ENCODE measurements around the gene RILPL1. TPM values are rescaled to one million over a fixed set of nuclear protein-coding genes. Genes with fewer than 3 reads are reported as not detected.
"Not testable (repeated sequence)": the region's sequence is repeated elsewhere in the genome, so short reads cannot be mapped to it uniquely, and the experiment has no call there.

The RILPL1 gene
- polyA plus RNA-seq, 1 donor (not counting 4 experiments of a cell fraction or from before 2014, with no cell fraction given): 17.0 TPM

DNA sequence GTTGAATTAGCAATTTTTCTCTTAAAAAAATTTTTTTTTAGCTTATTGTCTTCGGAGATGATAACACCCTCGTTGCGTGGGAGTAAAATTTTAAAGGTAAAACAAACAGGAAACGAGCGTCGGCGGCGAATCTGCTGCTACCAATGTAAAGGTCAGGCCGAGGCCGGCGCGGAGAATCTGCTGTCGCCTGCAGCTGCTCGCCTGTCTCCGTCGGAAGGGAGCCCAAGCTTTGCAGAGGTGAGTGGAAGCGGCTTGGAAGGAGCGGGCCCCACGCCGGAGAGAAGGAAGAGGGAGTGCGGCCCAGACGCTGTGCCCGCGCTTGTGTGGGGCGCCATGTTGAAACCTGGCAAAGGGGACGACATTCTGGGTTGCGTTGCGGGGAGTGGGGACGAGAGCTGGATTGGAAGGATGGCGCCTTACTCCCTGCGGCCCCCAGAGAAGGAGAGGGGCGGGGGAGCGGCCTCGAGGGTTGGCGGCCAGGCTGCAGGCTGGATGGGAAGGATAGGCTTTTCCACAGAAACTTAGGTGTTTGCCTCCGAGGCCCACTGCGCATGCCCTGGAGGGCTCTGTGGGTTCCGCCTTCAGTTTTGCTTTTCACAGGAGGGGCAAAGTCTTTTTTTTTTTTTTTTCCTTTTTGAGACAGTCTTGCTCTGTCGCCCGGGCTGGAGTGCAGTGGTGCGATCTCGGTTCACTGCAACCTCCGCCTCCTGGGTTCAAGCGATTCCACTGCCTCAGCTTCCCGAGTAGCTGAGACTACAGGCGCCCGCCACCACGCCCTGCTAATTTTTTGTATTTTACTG is 75.3 kb downstream of the RILPL1 start, which contains the start of gene SNRNP35:
Gene SNRNP35 (plus strand): TSS at position 160 of the 800 bp plus-strand sequence. CDS start 7,402 bp downstream, outside the sequence.
- TF ChIP-seq EZH2 (IDR thresholded peaks at IDR 0.05; ENCODE audit: low read length): no peak
- TF ChIP-seq, protein P1, sequence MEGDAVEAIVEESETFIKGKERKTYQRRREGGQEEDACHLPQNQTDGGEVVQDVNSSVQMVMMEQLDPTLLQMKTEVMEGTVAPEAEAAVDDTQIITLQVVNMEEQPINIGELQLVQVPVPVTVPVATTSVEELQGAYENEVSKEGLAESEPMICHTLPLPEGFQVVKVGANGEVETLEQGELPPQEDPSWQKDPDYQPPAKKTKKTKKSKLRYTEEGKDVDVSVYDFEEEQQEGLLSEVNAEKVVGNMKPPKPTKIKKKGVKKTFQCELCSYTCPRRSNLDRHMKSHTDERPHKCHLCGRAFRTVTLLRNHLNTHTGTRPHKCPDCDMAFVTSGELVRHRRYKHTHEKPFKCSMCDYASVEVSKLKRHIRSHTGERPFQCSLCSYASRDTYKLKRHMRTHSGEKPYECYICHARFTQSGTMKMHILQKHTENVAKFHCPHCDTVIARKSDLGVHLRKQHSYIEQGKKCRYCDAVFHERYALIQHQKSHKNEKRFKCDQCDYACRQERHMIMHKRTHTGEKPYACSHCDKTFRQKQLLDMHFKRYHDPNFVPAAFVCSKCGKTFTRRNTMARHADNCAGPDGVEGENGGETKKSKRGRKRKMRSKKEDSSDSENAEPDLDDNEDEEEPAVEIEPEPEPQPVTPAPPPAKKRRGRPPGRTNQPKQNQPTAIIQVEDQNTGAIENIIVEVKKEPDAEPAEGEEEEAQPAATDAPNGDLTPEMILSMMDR (optimal IDR thresholded peaks at IDR 0.05 in 1 of 3, IDR thresholded peaks at IDR 0.05 in 1 of 3, conservative IDR thresholded peaks at IDR 0.05 in 1 of 3; ENCODE audit: extremely low read depth in 1 of 3, insufficient read depth in 2 of 3, low read length in 3 of 3): no peak
- no peaks in the 10 kb centered on the region for H4K20me1 ChIP-seq (ENCODE audit: control insufficient read depth, extremely low read depth, insufficient read depth, low read length)
- no peak for FAIRE-seq

DNA sequence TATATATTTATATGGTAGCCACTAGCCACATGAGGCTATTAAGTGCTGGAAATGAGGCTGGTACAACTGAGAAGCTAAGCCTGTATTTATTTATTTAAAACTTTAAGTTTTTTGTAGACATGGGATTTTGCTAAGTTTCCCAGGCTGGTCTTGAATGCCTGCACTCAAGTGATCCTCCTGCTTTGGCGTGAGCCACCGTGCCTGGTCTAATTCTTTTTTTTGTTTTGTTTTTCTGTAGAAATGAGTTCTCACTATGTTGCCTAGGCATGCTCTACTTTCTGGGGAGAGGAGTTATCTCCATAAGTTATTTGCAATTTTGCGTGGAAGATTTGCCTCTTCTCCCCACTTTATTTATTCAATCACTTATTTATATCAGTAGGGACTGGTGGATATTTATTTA is 80.4 kb downstream of the RILPL1 start:
- H3K36me3 ChIP-seq (ENCODE audit: control insufficient read depth in 2 of 2, extremely low read depth in 1 of 2, insufficient read depth in 2 of 2, low read length in 2 of 2): no peaks in the 10 kb centered on the region
- H3K27ac ChIP-seq (ENCODE audit: control insufficient read depth, insufficient read depth, low read length): no peak overlapping the region
- TF ChIP-seq EZH2 (IDR thresholded peaks at IDR 0.05; ENCODE audit: low read length): no peak
- TF ChIP-seq, protein P1 (optimal IDR thresholded peaks at IDR 0.05 in 1 of 3, IDR thresholded peaks at IDR 0.05 in 1 of 3, conservative IDR thresholded peaks at IDR 0.05 in 1 of 3; ENCODE audit: extremely low read depth in 1 of 3, insufficient read depth in 2 of 3, low read length in 3 of 3): no peak
- H3K27me3 ChIP-seq (ENCODE audit: control insufficient read depth, extremely low read depth, insufficient read depth, low read length): no peaks in the 10 kb centered on the region
- H3K9ac ChIP-seq (ENCODE audit: control insufficient read depth, extremely low read depth, insufficient read depth, low read length): no peak overlapping the region
- no peak for DNase-seq (ENCODE audit: low read depth, low spot score)
- H3K79me2 ChIP-seq (ENCODE audit: control insufficient read depth, insufficient read depth, low read length): no peaks in the 10 kb centered on the region
- no peak for FAIRE-seq
- H3K9me3 ChIP-seq (ENCODE audit: control insufficient read depth, low read depth, low read length): no peaks in the 10 kb centered on the region
- dilution Hi-C loops (cut with MboI; ENCODE audit: extremely low pct_ligation_motif_present, low sequenced_read_pairs): no loop called here
- H3K9me1 ChIP-seq (ENCODE audit: control insufficient read depth, extremely low read depth, insufficient read depth, low read length): no peaks in the 10 kb centered on the region
- no peak overlapping the region for H3K4me2 ChIP-seq (ENCODE audit: control insufficient read depth, extremely low read depth, insufficient read depth, low read depth, low read length)
- no peak overlapping the region for H2AFZ ChIP-seq (ENCODE audit: control insufficient read depth, low read length)
- H4K20me1 ChIP-seq (ENCODE audit: control insufficient read depth, extremely low read depth, insufficient read depth, low read length): no peaks in the 10 kb centered on the region
- H3K4me3 ChIP-seq (ENCODE audit: control insufficient read depth in 2 of 3, extremely low read depth in 1 of 3, insufficient read depth in 2 of 3, low read depth in 1 of 3, low read length in 3 of 3): no peak overlapping the region
- no peaks in the 10 kb centered on the region for H3K4me1 ChIP-seq (ENCODE audit: control insufficient read depth, extremely low read depth, insufficient read depth, low read length)

More for the DNA sequence above, 75.3 kb downstream of the RILPL1 start, which contains the start of gene SNRNP35:
- Histone ChIP-seq H3K36me3 (ENCODE audit: control insufficient read depth in 2 of 2, extremely low read depth in 1 of 2, insufficient read depth in 2 of 2, low read length in 2 of 2) (peaks cover 2 to 4% of the 10 kb centered on the region in 2 experiments), H3K79me2 (ENCODE audit: control insufficient read depth, insufficient read depth, low read length) (peaks cover 26% of the 10 kb centered on the region), H3K9ac (ENCODE audit: control insufficient read depth, extremely low read depth, insufficient read depth, low read length) (peak within 1 kb of the TSS; percentile 95), H3K9me1 (ENCODE audit: control insufficient read depth, extremely low read depth, insufficient read depth, low read length) (no peaks in the 10 kb centered on the region), H3K4me3 (ENCODE audit: control insufficient read depth in 2 of 3, extremely low read depth in 1 of 3, insufficient read depth in 2 of 3, low read depth in 1 of 3, low read length in 3 of 3) (peak within 1 kb of the TSS; percentile 89 to 93 (median 89)), H3K27ac (ENCODE audit: control insufficient read depth, insufficient read depth, low read length) (peak within 1 kb of the TSS; percentile 95), H3K9me3 (ENCODE audit: control insufficient read depth, low read depth, low read length) (no peaks in the 10 kb centered on the region), H3K4me1 (ENCODE audit: control insufficient read depth, extremely low read depth, insufficient read depth, low read length) (peaks cover 3% of the 10 kb centered on the region), H2AFZ (ENCODE audit: control insufficient read depth, low read length) (peak within 1 kb of the TSS; percentile 98), H3K27me3 (ENCODE audit: control insufficient read depth, extremely low read depth, insufficient read depth, low read length) (no peaks in the 10 kb centered on the region), H3K4me2 (ENCODE audit: control insufficient read depth, extremely low read depth, insufficient read depth, low read depth, low read length) (peak within 1 kb of the TSS; percentile 78)
- dilution Hi-C loops (cut with MboI; ENCODE audit: extremely low pct_ligation_motif_present, low sequenced_read_pairs): no loop called here
- DNase-seq (ENCODE audit: low read depth, low spot score): peak; percentile 26

DNA sequence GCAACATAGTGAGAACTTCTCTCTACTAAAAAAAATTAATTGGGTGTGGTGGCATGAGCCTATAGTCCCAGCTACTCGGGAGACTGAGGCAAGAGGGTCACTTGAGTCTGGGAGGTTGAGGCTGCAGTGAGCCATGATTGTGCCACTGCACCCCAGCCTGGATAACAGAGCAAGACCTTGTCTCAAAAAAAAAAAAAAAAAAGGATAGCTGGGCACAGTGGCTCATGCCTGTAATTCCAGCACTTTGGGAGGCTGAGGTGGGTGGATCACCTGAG is 81.3 kb downstream of the RILPL1 start:
- DNase-seq (ENCODE audit: low read depth, low spot score); H3K9ac ChIP-seq (ENCODE audit: control insufficient read depth, extremely low read depth, insufficient read depth, low read length); H3K27me3 ChIP-seq (ENCODE audit: control insufficient read depth, extremely low read depth, insufficient read depth, low read length); dilution Hi-C loops (cut with MboI; ENCODE audit: extremely low pct_ligation_motif_present, low sequenced_read_pairs); H3K9me3 ChIP-seq (ENCODE audit: control insufficient read depth, low read depth, low read length); H3K4me3 ChIP-seq (ENCODE audit: control insufficient read depth in 2 of 3, extremely low read depth in 1 of 3, insufficient read depth in 2 of 3, low read depth in 1 of 3, low read length in 3 of 3); FAIRE-seq; H3K4me1 ChIP-seq (ENCODE audit: control insufficient read depth, extremely low read depth, insufficient read depth, low read length); H3K79me2 ChIP-seq (ENCODE audit: control insufficient read depth, insufficient read depth, low read length); H4K20me1 ChIP-seq (ENCODE audit: control insufficient read depth, extremely low read depth, insufficient read depth, low read length); H3K4me2 ChIP-seq (ENCODE audit: control insufficient read depth, extremely low read depth, insufficient read depth, low read depth, low read length); H3K27ac ChIP-seq (ENCODE audit: control insufficient read depth, insufficient read depth, low read length); H3K9me1 ChIP-seq (ENCODE audit: control insufficient read depth, extremely low read depth, insufficient read depth, low read length); H3K36me3 ChIP-seq (ENCODE audit: control insufficient read depth in 2 of 2, extremely low read depth in 1 of 2, insufficient read depth in 2 of 2, low read length in 2 of 2); H2AFZ ChIP-seq (ENCODE audit: control insufficient read depth, low read length): not testable (repeated sequence)
